ENCODE data around the gene DLL4.
A peak's percentile ranks its signal among the peaks of the same experiment; 100 is the strongest.

Gene DLL4

DNA sequence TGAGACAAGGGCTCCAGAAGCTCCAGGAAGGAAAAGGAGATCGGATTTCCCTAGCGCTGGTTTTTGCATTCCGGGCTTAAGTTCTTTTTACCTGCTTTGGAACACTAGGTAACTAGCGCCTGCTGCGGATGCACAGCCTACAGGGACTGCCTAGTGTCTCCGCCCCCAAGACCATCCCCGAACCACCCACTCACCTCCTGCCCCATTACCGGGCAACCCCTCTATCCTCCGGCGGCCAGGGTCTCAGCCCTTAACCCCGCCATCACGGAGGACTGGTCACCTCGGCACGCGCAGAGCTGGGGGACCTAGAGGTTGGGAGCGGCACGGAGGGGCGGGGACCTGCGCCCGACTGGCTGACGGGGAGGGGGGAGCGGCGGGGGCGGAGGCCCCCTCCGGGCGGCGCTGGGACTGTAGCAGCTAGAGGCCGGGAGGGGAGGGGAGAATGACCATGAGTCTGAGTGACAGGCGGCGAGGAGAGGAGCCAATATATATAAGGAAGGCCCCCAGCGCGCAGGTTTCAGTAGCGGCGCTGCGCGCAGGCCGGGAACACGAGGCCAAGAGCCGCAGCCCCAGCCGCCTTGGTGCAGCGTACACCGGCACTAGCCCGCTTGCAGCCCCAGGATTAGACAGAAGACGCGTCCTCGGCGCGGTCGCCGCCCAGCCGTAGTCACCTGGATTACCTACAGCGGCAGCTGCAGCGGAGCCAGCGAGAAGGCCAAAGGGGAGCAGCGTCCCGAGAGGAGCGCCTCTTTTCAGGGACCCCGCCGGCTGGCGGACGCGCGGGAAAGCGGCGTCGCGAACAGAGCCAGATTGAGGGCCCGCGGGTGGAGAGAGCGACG is at the start of gene DLL4:
DLL4 (plus strand) TSS at position 520 of the 839 bp plus-strand sequence. CDS start 329 bp downstream, outside the sequence.
- TF ChIP-seq, protein P1, sequence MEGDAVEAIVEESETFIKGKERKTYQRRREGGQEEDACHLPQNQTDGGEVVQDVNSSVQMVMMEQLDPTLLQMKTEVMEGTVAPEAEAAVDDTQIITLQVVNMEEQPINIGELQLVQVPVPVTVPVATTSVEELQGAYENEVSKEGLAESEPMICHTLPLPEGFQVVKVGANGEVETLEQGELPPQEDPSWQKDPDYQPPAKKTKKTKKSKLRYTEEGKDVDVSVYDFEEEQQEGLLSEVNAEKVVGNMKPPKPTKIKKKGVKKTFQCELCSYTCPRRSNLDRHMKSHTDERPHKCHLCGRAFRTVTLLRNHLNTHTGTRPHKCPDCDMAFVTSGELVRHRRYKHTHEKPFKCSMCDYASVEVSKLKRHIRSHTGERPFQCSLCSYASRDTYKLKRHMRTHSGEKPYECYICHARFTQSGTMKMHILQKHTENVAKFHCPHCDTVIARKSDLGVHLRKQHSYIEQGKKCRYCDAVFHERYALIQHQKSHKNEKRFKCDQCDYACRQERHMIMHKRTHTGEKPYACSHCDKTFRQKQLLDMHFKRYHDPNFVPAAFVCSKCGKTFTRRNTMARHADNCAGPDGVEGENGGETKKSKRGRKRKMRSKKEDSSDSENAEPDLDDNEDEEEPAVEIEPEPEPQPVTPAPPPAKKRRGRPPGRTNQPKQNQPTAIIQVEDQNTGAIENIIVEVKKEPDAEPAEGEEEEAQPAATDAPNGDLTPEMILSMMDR (conservative IDR thresholded peaks at IDR 0.05), result no peak
- no peak for TF ChIP-seq ZFX (IDR thresholded peaks at IDR 0.05)
- H3K27ac ChIP-seq, result no peak within 1 kb of the TSS

DNA sequence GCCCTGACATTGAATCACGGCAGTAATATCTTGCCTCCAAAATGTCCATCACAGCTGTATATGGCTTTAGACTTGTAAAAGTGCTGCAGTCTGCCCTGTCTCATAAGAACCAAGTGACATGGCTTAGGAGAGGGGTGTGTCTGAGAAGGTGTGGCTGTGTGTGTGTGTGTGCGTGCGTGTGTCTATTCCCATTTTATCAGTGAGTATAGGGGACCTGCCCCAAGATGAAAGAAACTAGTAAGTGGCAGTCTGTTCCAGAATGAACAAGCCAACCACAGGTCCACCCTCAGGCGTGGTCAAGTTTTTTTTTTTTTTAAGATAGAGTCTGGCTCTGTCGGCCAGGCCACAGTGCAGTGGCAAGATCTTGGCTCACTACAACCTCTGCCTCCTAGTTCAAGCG is 49.5 kb upstream of the DLL4 start:
- no peak for TF ChIP-seq ZFX (IDR thresholded peaks at IDR 0.05)
- TF ChIP-seq, protein P1 (conservative IDR thresholded peaks at IDR 0.05), result no peak
- no peak overlapping the region for H3K27ac ChIP-seq

DNA sequence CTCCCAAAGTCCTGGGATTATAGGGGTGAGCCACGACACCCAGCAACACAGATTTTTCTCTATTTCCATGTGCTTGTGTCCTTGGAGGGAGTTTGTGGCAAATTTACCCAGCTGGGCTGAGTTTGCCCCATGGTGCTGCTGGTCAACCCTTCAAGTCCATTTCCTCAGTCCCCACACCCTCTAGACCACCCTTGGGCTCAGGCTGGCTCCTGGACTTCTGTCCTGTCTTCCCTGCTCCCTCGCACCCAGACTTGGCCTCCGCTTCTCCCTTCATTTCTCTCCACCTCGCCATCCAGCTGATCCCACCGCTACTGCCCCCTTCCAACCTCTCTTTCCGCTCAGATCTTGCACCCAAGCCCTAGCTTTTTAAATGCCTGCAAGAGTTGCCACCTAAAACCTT is 47.8 kb upstream of the DLL4 start:
- no peak for TF ChIP-seq ZFX (IDR thresholded peaks at IDR 0.05)
- TF ChIP-seq, protein P1 (conservative IDR thresholded peaks at IDR 0.05), result no peak
- H3K27ac ChIP-seq, result no peak overlapping the region

DNA sequence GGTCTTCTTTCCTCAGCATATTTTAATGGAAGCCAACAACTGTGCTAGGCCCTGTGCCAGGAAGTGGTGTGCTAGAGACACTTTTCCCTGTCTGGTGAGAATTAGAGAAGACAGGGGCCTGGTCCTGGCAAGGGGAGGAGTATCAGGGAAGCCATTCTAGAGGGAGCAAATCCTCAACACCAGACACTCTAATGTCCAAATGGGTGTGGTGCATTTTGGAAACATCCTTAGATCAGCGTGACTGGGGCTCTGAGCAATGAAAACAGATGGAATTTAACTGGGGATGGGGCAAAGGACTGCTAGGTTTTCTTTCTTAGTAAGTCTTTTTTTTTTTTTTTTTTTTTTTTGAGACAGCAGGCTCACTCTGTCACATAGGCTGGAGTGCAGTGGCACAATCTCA is 42.6 kb upstream of the DLL4 start:
- TF ChIP-seq, protein P1 (conservative IDR thresholded peaks at IDR 0.05), result no peak
- no peak for TF ChIP-seq ZFX (IDR thresholded peaks at IDR 0.05)
- H3K27ac ChIP-seq, result no peak overlapping the region

DNA sequence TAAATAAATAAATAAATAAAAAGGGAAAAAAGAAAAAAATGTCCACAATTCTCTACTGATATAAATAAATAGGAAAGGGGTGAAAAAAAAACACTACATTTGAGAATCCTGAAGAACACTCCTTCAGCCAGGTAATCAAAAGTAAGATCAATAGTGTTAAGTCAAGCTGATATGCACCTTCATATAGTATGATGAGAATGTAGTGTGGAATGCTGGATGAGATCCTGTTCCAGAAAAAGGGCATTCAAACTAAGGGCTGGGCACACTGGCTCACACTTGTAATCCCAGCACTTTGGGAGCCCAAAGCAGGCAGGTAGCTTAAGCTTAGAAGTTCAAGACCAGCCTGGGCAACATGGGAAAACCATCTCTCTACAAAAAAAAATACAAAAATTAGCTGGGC is 40.0 kb upstream of the DLL4 start:
- H3K27ac ChIP-seq, result no peak overlapping the region
- TF ChIP-seq ZFX (IDR thresholded peaks at IDR 0.05), result no peak
- TF ChIP-seq, protein P1 (conservative IDR thresholded peaks at IDR 0.05), result no peak

DNA sequence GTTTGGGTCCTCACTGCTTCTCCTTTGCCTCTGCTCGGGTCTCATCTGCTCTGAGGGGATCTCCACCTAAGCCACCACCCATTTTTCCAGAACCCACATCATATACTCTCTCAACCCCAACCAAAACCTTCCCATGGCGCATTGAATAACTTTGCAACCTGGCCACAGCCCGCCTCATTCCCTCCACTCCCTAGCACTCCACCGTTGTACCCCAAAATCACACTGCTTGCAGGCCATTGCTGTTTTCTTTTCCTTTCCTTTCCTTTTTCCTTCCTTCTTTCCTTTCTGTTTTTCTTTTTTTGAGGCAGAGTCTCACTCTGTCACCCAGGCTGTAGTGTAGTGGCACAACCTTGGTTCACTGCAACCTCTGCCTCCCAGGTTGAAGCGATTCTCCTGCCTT is 38.0 kb upstream of the DLL4 start:
- no peak for TF ChIP-seq ZFX (IDR thresholded peaks at IDR 0.05)
- TF ChIP-seq, protein P1 (conservative IDR thresholded peaks at IDR 0.05), result no peak

DNA sequence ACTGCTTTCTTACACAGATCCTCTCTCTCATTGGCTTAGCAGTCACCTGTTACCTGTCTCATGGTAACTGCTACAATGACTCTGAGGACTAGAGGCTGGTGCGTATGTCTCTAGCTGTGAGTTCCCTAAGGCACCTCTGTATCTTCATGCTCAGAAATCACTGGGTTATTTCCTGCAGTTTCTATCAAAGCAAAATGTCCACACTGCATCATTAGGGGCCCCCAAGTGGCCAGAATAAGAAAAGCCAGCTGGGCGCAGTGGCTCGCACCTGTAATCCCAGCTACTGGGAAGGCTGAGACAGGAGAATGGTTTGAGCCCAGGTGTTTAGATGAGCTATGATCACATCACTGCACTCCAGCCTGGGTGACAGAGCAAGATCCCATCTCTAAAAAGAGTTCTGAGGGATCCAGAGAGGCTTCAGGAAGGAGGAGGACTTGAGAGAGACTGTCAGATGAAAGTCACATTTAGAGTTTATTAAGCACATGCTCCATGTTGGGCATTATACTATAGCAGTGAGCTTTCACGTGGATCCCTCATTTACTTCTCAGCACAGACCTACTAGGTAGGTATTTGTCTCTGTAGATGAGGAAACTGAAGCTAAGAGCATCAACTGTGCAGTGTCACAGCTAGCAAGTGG is 37.2 kb upstream of the DLL4 start:
- TF ChIP-seq ZFX (IDR thresholded peaks at IDR 0.05), result no peak
- TF ChIP-seq, protein P1 (conservative IDR thresholded peaks at IDR 0.05), result peak; percentile 93
- no peak overlapping the region for H3K27ac ChIP-seq

More for the DNA sequence above, 38.0 kb upstream of the DLL4 start:
- no peak overlapping the region for H3K27ac ChIP-seq

Measured in C4-2B (cell line).